Choroid plexus epithelial cell (primary cell): ENCODE data around the gene PCGF1.

ENCODE experiments used
- DNase-seq: peaks from one replicate; pipeline ENCODE4 v3.0.0-alpha.2; 2010; ENCODE audit warnings: low read depth
- H3K4me3 ChIP-seq: 2 replicates; pipeline ENCODE4 v1.5.1; 2011; ENCODE audit warnings: low read depth, mild to moderate bottlenecking, control low read depth, low read length, moderate library complexity
- CTCF ChIP-seq: conservative IDR thresholded peaks from 2 replicates; pipeline ENCODE4 v1.5.1; 2011; ENCODE audit warnings: low read depth, mild to moderate bottlenecking, control low read depth, inconsistent platforms, low read length, moderate library complexity

PCGF1 gene

GRCh38 chr2:74482801-74483674 lies 24.5 kb downstream of the PCGF1 start, which contains the start of the genes CCDC142 and TTC31:
TSS of gene CCDC142 (minus strand) at chr2:74482998. CDS start at chr2:74482837, 161 bp downstream.
TSS of gene TTC31 (plus strand) at chr2:74483081. CDS start at chr2:74483096, 15 bp downstream.
- H3K4me3 ChIP-seq = peak within 1 kb of the TSS; percentile 94
- DNase-seq = peak; percentile 97
- TF ChIP-seq CTCF = peak; percentile 92

- peak overlapping the region; percentile 94 for H3K4me3 ChIP-seq
- TF ChIP-seq CTCF = no peak
- no peak for DNase-seq
These were observed 25.3 kb downstream of the PCGF1 start for GRCh38 chr2:74481961-74482800.

GRCh38 chr2:74481431-74481830 lies 26.1 kb downstream of the PCGF1 start:
- TF ChIP-seq CTCF = no peak
- DNase-seq = no peak
- peak overlapping the region; percentile 94 for H3K4me3 ChIP-seq

GRCh38 chr2:74474899-74475298 lies 32.6 kb downstream of the PCGF1 start:
- H3K4me3 ChIP-seq = no peak overlapping the region
- no peak for DNase-seq
- TF ChIP-seq CTCF = peak; percentile 56

- no peak overlapping the region for H3K4me3 ChIP-seq
- no peak for DNase-seq
- no peak for TF ChIP-seq CTCF
These were observed 33.0 kb downstream of the PCGF1 start for GRCh38 chr2:74474481-74474880.

- H3K4me3 ChIP-seq = peak overlapping the region; percentile 89
- TF ChIP-seq CTCF = no peak
- no peak for DNase-seq
These were observed 34.6 kb downstream of the PCGF1 start for GRCh38 chr2:74472945-74473258.
